HCT116 (cell line): ENCODE data around the gene PPIL6. TPM values are rescaled to one million over a fixed set of nuclear protein-coding genes. Genes with fewer than 3 reads are reported as not detected.

Experiments
- ATAC-seq: fragments of 200-7000 bp; cut with Tn5 transposase; 2 replicates; pipeline ENCODE4 v1.9.1; 2020; ENCODE audit warnings: mild to moderate bottlenecking, moderate library complexity
- BruUV-seq: library from RNA; stranded (reverse); fragments of 400-500 nt; replicated peaks from 2 replicates; lab custom pipeline; 2021; lab: Mats Ljungman, UMichigan
- CTCF ChIA-PET: fragments of 300-600 bp; sonication (Branson Sonifier 250); formaldehyde crosslinking; loops from one replicate; lab custom pipeline; 2021; ENCODE audit warnings: antibody characterized with exemption; lab: Charles Lee
- POLR2A ChIA-PET: fragments of 300-600, 350-600 bp; sonication (Branson Sonifier 250); formaldehyde crosslinking; loops from one replicate; lab custom pipeline; 2021; ENCODE audit warnings: antibody characterized with exemption; lab: Charles Lee
- RAD21 ChIA-PET, 2 experiments: fragments of 300-600 bp; sonication (Branson Sonifier 250); formaldehyde crosslinking; loops; one replicate each; lab custom pipeline; 2023; ENCODE audit warnings: low total read pairs in 2 of 2; ENCODE audit not compliant: uncharacterized antibody in 2 of 2, unreplicated experiment in 2 of 2, low non-redundant PET in 1 of 2; lab: Charles Lee
- DNase-seq: peaks from one replicate; pipeline ENCODE4 v3.0.0-alpha.2; 2010; ENCODE audit warnings: low read depth, low spot score
- H2AFZ ChIP-seq: fragments of 200-600 bp; shearing (Covaris generic), sonication (generic); 2 replicates; pipeline ENCODE4 v1.6.1; 2017; ENCODE audit warnings: low read depth, mixed run types, mixed read lengths, antibody characterized with exemption, low read length; ENCODE audit not compliant: poor library complexity, severe bottlenecking
- H3K27ac ChIP-seq: 2 replicates; pipeline ENCODE4 v1.5.1; 2012; ENCODE audit warnings: low read depth, low read length
- H3K27me3 ChIP-seq: fragments of 200-600 bp; sonication (generic); 2 replicates; pipeline ENCODE4 v1.6.1; 2016; ENCODE audit warnings: mixed run types, low read length, mixed read lengths; ENCODE audit not compliant: insufficient read depth
- H3K36me3 ChIP-seq, 2 experiments: fragments of 200-500 bp in 1 of 2; fragments of 200-600 bp in 1 of 2; sonication (Bioruptor generic) in 1 of 2; sonication (generic) in 1 of 2; 2 replicates each; pipeline versions ENCODE4 v1.5.1 to v1.6.1; 2014 to 2016; ENCODE audit warnings: low read length in 2 of 2, inconsistent platforms in 1 of 2, mixed read lengths in 1 of 2, mixed run types in 1 of 2; ENCODE audit not compliant: insufficient read depth in 2 of 2, control insufficient read depth in 1 of 2
- H3K4me1 ChIP-seq, 2 experiments: fragments of 200-600 bp in 1 of 2; sonication (generic) in 1 of 2; 2 replicates each; pipeline versions ENCODE4 v1.5.1 to v1.6.1; 2012 to 2017; ENCODE audit warnings: low read length in 2 of 2, inconsistent platforms in 1 of 2, mild to moderate bottlenecking in 1 of 2, mixed read lengths in 1 of 2, mixed run types in 1 of 2, moderate library complexity in 1 of 2; ENCODE audit not compliant: insufficient read depth in 2 of 2, control insufficient read depth in 1 of 2
- H3K4me2 ChIP-seq: fragments of 200-600 bp; sonication (generic); 2 replicates; pipeline ENCODE4 v1.6.1; 2017; ENCODE audit warnings: mixed run types, low read length, mixed read lengths
- H3K4me3 ChIP-seq, 2 experiments: fragments of 200-600 bp in 1 of 2; sonication (generic) in 1 of 2; replicated peaks in 1 of 2; 2 replicates each; pipeline ENCODE4 v1.5.1; 2011 to 2016; ENCODE audit warnings: low read length in 2 of 2, control low read depth in 1 of 2, low read depth in 1 of 2, mild to moderate bottlenecking in 1 of 2, mixed read lengths in 1 of 2, mixed run types in 1 of 2
- H3K79me2 ChIP-seq: fragments of 200-600 bp; sonication (generic); 2 replicates; pipeline ENCODE4 v1.6.1; 2017; ENCODE audit warnings: mild to moderate bottlenecking, mixed run types, low read length, moderate library complexity, mixed read lengths; ENCODE audit not compliant: insufficient read depth
- H3K9ac ChIP-seq: fragments of 200-600 bp; sonication (generic); 2 replicates; pipeline ENCODE4 v1.6.1; 2016; ENCODE audit warnings: low read length, mixed read lengths
- H3K9me2 ChIP-seq: fragments of 200-600 bp; sonication (generic), shearing (Covaris generic); 2 replicates; pipeline ENCODE4 v1.6.1; 2017; ENCODE audit warnings: mixed run types, mild to moderate bottlenecking, moderate library complexity; ENCODE audit not compliant: insufficient read depth
- H3K9me3 ChIP-seq, 2 experiments: fragments of 200-500 bp in 1 of 2; fragments of 200-600 bp in 1 of 2; sonication (Bioruptor generic) in 1 of 2; sonication (generic) in 1 of 2; 2 replicates each; pipeline ENCODE4 v1.6.1; 2014 to 2017; ENCODE audit warnings: low read length in 2 of 2, mixed read lengths in 2 of 2, inconsistent platforms in 1 of 2, low read depth in 1 of 2, mild to moderate bottlenecking in 1 of 2, mixed run types in 1 of 2, moderate library complexity in 1 of 2; ENCODE audit not compliant: control insufficient read depth in 1 of 2, insufficient read depth in 1 of 2
- H4K20me1 ChIP-seq: fragments of 200-600 bp; sonication (generic), shearing (Covaris generic); 2 replicates; pipeline ENCODE4 v1.6.1; 2017; ENCODE audit warnings: mixed run types, mild to moderate bottlenecking, moderate library complexity; ENCODE audit not compliant: insufficient read depth
- CBX3 ChIP-seq: IDR thresholded peaks from 2 replicates; pipeline ENCODE4 v1.6.1; 2012; ENCODE audit warnings: low read depth
- CEBPB ChIP-seq: IDR thresholded peaks from 2 replicates; pipeline ENCODE4 v1.6.1; 2012; ENCODE audit warnings: low read depth
- EZH2 ChIP-seq: fragments of 200-600 bp; sonication (generic); IDR thresholded peaks from 2 replicates; pipeline ENCODE4 v1.6.1; 2017; ENCODE audit warnings: antibody characterized with exemption, mixed run types
- FOSL1 ChIP-seq: IDR thresholded peaks from 2 replicates; pipeline ENCODE4 v1.6.1; 2012; ENCODE audit warnings: low read depth
- JUND ChIP-seq: IDR thresholded peaks from 2 replicates; pipeline ENCODE4 v1.6.1; 2012
- SIN3A ChIP-seq: IDR thresholded peaks from 2 replicates; pipeline ENCODE4 v1.6.1; 2012; ENCODE audit warnings: low read depth
- SRF ChIP-seq: IDR thresholded peaks from 2 replicates; pipeline ENCODE4 v1.6.1; 2012; ENCODE audit warnings: low read depth
- ZFX ChIP-seq: fragments of 450-650 bp; IDR thresholded peaks from 2 replicates; pipeline ENCODE4 v1.6.1; 2017
- ZNF274 ChIP-seq: fragments of 200-500 bp; sonication (Bioruptor generic); IDR thresholded peaks from 2 replicates; pipeline ENCODE4 v1.6.1; 2014; ENCODE audit warnings: mild to moderate bottlenecking, low read depth, low read length, inconsistent platforms
- intact Hi-C: fragments of 100-400 bp; cut with micrococcal nuclease; formaldehyde crosslinking; loops from 2 replicates; pipeline ENCODE4 v1.10.0; 2022
- total RNA-seq: library from RNA; stranded (reverse); gene quantifications from one replicate; pipeline ENCODE4 v1.2.1, GENCODE V29; 2021; ENCODE audit not compliant: unreplicated experiment
- TF ChIP-seq, protein P1 (sequence below), 3 experiments: fragments of 200-600 bp in 1 of 3; sonication (generic) in 1 of 3; IDR thresholded peaks in 2 of 3; conservative IDR thresholded peaks in 1 of 3; 2 replicates each; pipeline ENCODE4 v1.5.1; 2012 to 2017; ENCODE audit warnings: low read depth in 2 of 3, low read length in 2 of 3, antibody characterized with exemption in 1 of 3, borderline replicate concordance in 1 of 3, control low read depth in 1 of 3, mild to moderate bottlenecking in 1 of 3, mixed read lengths in 1 of 3, mixed run types in 1 of 3, moderate library complexity in 1 of 3; ENCODE audit not compliant: insufficient read depth in 1 of 3
- TF ChIP-seq, protein P2 (sequence below): IDR thresholded peaks from 2 replicates; pipeline ENCODE4 v1.6.1; 2012
- TF ChIP-seq, protein P3 (sequence below): IDR thresholded peaks from 2 replicates; pipeline ENCODE4 v1.6.1; 2012
- TF ChIP-seq, protein P4 (sequence below): IDR thresholded peaks from 2 replicates; pipeline ENCODE4 v1.6.1; 2011; ENCODE audit warnings: mild to moderate bottlenecking, low read length, moderate library complexity; ENCODE audit not compliant: insufficient replicate concordance; ENCODE audit errors: extremely low read depth

The PPIL6 gene
- total RNA-seq, 1 experiment from 2014 or later: 3.3 TPM

DNA sequence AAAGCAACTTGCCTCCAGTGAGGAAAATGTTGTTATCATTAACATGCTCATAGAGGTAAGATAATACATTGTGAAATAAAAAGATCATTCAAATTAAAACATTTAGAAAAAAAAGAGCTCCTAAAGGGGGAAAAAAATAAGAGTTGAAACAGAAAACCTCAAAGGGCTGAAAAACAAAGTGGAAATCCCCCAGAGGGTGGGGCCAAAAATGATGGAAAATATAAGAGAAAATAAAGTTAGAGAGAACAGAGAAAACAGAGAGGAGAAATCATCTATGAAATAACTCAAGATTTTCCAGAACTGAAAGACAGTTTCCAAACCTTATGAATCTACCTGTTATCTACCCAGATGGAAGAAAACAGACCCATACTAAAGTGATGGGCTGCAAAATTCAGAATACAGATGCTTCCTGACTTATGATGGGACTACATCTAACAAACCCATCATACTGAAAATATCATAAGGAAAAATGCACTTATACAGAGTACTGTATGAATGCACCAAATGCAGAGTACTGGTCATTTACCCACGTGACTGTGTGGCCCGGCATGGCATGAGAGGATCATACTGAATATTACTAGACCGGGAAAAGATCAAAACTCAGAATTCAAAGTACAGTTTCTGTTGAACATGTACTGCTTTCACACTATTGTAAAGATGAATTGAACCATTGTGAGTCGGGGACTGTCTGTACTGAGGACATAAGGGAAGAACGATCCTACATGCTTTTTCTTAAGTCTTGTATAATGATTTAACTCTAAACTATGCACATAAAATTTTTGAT, 38.6 kb upstream of the PPIL6 start:
- Histone ChIP-seq H3K4me2 (no peak overlapping the region), H3K79me2 (peaks cover 83% of the 10 kb centered on the region), H3K36me3 (peaks cover 34 to 39% of the 10 kb centered on the region in 2 experiments), H3K9me3 (no peaks in the 10 kb centered on the region), H4K20me1 (no peaks in the 10 kb centered on the region), H3K9me2 (no peaks in the 10 kb centered on the region), H3K27ac (no peak overlapping the region), H3K27me3 (no peaks in the 10 kb centered on the region), H3K4me1 (peaks cover 4 to 11% of the 10 kb centered on the region in 2 experiments; a peak in 3 of 4 replicates), H3K9ac (no peak overlapping the region), H3K4me3 (no peak overlapping the region), H2AFZ (no peak overlapping the region)
- intact Hi-C loops: no loop called here
- BruUV-seq: no TSS peak
- ChIA-PET CTCF (no interaction called here), POLR2A (no interaction called here), RAD21 (no interaction called here)
- DNase-seq (no peak), ATAC-seq (no peak)
- TF ChIP-seq SIN3A: no peak
- no peak for TF ChIP-seq EZH2
- TF ChIP-seq, protein P1, sequence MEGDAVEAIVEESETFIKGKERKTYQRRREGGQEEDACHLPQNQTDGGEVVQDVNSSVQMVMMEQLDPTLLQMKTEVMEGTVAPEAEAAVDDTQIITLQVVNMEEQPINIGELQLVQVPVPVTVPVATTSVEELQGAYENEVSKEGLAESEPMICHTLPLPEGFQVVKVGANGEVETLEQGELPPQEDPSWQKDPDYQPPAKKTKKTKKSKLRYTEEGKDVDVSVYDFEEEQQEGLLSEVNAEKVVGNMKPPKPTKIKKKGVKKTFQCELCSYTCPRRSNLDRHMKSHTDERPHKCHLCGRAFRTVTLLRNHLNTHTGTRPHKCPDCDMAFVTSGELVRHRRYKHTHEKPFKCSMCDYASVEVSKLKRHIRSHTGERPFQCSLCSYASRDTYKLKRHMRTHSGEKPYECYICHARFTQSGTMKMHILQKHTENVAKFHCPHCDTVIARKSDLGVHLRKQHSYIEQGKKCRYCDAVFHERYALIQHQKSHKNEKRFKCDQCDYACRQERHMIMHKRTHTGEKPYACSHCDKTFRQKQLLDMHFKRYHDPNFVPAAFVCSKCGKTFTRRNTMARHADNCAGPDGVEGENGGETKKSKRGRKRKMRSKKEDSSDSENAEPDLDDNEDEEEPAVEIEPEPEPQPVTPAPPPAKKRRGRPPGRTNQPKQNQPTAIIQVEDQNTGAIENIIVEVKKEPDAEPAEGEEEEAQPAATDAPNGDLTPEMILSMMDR (IDR thresholded peaks at IDR 0.05 in 2 of 3, conservative IDR thresholded peaks at IDR 0.05 in 1 of 3; ENCODE audit: borderline replicate concordance in 1 of 3, insufficient read depth in 1 of 3, low read depth in 2 of 3, low read length in 2 of 3): no peak
- no peak for TF ChIP-seq ZNF274
- no peak for TF ChIP-seq FOSL1
- TF ChIP-seq, protein P2, sequence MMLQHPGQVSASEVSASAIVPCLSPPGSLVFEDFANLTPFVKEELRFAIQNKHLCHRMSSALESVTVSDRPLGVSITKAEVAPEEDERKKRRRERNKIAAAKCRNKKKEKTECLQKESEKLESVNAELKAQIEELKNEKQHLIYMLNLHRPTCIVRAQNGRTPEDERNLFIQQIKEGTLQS: no peak
- TF ChIP-seq JUND: no peak
- no peak for TF ChIP-seq ZFX
- no peak for TF ChIP-seq CBX3
- TF ChIP-seq CEBPB: no peak
- TF ChIP-seq SRF: no peak
- TF ChIP-seq, protein P3, sequence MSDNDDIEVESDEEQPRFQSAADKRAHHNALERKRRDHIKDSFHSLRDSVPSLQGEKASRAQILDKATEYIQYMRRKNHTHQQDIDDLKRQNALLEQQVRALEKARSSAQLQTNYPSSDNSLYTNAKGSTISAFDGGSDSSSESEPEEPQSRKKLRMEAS: no peak
- TF ChIP-seq, protein P4, sequence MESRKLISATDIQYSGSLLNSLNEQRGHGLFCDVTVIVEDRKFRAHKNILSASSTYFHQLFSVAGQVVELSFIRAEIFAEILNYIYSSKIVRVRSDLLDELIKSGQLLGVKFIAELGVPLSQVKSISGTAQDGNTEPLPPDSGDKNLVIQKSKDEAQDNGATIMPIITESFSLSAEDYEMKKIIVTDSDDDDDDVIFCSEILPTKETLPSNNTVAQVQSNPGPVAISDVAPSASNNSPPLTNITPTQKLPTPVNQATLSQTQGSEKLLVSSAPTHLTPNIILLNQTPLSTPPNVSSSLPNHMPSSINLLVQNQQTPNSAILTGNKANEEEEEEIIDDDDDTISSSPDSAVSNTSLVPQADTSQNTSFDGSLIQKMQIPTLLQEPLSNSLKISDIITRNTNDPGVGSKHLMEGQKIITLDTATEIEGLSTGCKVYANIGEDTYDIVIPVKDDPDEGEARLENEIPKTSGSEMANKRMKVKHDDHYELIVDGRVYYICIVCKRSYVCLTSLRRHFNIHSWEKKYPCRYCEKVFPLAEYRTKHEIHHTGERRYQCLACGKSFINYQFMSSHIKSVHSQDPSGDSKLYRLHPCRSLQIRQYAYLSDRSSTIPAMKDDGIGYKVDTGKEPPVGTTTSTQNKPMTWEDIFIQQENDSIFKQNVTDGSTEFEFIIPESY: no peak
